IMR-90 (cell line): ENCODE data around the gene C6orf136. TPM values are rescaled to one million over a fixed set of nuclear protein-coding genes. Genes with fewer than 3 reads are reported as not detected.

Source experiments
- ATAC-seq: fragments of 200-7000 bp; cut with Tn5 transposase; 2 replicates; pipeline ENCODE4 v1.9.1; 2020; ENCODE audit warnings: low read depth, mild to moderate bottlenecking, moderate library complexity
- BruUV-seq: library from RNA; stranded (reverse); fragments of 400-500 nt; replicated peaks from 2 replicates; lab custom pipeline; 2021; lab: Mats Ljungman, UMichigan
- CTCF ChIA-PET: fragments of 300-600 bp; formaldehyde crosslinking; extraction: SDS; loops from one replicate; lab custom pipeline; 2021; ENCODE audit warnings: antibody characterized with exemption; lab: Yijun Ruan, JAX
- POLR2A ChIA-PET: fragments of 300-600 bp; sonication (Branson Sonifier 250); formaldehyde crosslinking; loops from one replicate; lab custom pipeline; 2022; ENCODE audit warnings: antibody characterized with exemption; ENCODE audit not compliant: unreplicated experiment; lab: Charles Lee
- DNase-seq: peaks from one replicate; pipeline ENCODE4 v3.0.0; 2013
- H2AFZ ChIP-seq: replicated peaks from 2 replicates; pipeline ENCODE3; 2013; ENCODE audit warnings: low read length, mild to moderate bottlenecking; ENCODE audit not compliant: poor library complexity
- H2AK5ac ChIP-seq: 2 replicates; pipeline ENCODE4 v1.6.1; 2013; ENCODE audit warnings: low read depth, low read length, inconsistent platforms
- H2AK9ac ChIP-seq: replicated peaks from 2 replicates; pipeline ENCODE3; 2013; ENCODE audit warnings: mild to moderate bottlenecking, low read depth, low read length, moderate library complexity; ENCODE audit not compliant: poor library complexity
- H2BK120ac ChIP-seq: 2 replicates; pipeline ENCODE4 v1.6.1; 2013; ENCODE audit warnings: low read depth, low read length, inconsistent platforms
- H2BK15ac ChIP-seq: 3 replicates; pipeline ENCODE4 v1.6.1; 2013; ENCODE audit warnings: low read depth, low read length, inconsistent platforms
- H2BK20ac ChIP-seq: 2 replicates; pipeline ENCODE4 v1.6.1; 2013; ENCODE audit warnings: low read depth, mild to moderate bottlenecking, inconsistent platforms, low read length, moderate library complexity
- H2BK5ac ChIP-seq: 2 replicates; pipeline ENCODE4 v1.6.1; 2013; ENCODE audit warnings: mild to moderate bottlenecking, low read depth, low read length, inconsistent platforms; ENCODE audit not compliant: poor library complexity, severe bottlenecking
- H3K14ac ChIP-seq: replicated peaks from 2 replicates; pipeline ENCODE4 v1.6.1; 2013; ENCODE audit warnings: low read depth, low read length, inconsistent platforms
- H3K18ac ChIP-seq: 2 replicates; pipeline ENCODE4 v1.6.1; 2013; ENCODE audit warnings: low read depth, low read length, control low read depth
- H3K23ac ChIP-seq: 2 replicates; pipeline ENCODE4 v1.6.1; 2013; ENCODE audit warnings: low read depth, low read length, inconsistent platforms
- H3K27ac ChIP-seq: 2 replicates; pipeline ENCODE4 v1.5.1; 2013; ENCODE audit warnings: mild to moderate bottlenecking, control low read depth, low read length; ENCODE audit not compliant: insufficient read depth
- H3K27me3 ChIP-seq: 2 replicates; pipeline ENCODE4 v1.6.1; 2013; ENCODE audit warnings: low read length; ENCODE audit not compliant: control insufficient read depth, insufficient read depth
- H3K36me3 ChIP-seq: 2 replicates; pipeline ENCODE4 v1.6.1; 2013; ENCODE audit warnings: low read length, mixed read lengths; ENCODE audit not compliant: control insufficient read depth, insufficient read depth
- H3K4ac ChIP-seq: 2 replicates; pipeline ENCODE4 v1.6.1; 2013; ENCODE audit warnings: low read depth, low read length, inconsistent platforms
- H3K4me1 ChIP-seq: 2 replicates; pipeline ENCODE4 v1.6.1; 2013; ENCODE audit warnings: low read length, mixed read lengths; ENCODE audit not compliant: control insufficient read depth, insufficient read depth
- H3K4me2 ChIP-seq: 2 replicates; pipeline ENCODE4 v1.6.1; 2013; ENCODE audit warnings: low read depth, mild to moderate bottlenecking, control low read depth, low read length, moderate library complexity
- H3K4me3 ChIP-seq: 2 replicates; pipeline ENCODE4 v1.5.1; 2013; ENCODE audit warnings: low read depth, mild to moderate bottlenecking, control low read depth, low read length, moderate library complexity; ENCODE audit not compliant: insufficient read depth
- H3K56ac ChIP-seq: 2 replicates; pipeline ENCODE4 v1.6.1; 2013; ENCODE audit warnings: low read length, inconsistent platforms; ENCODE audit not compliant: insufficient read depth; ENCODE audit errors: extremely low read depth
- H3K79me1 ChIP-seq, 2 experiments: 2 replicates each; pipeline ENCODE4 v1.6.1; 2013; ENCODE audit warnings: low read length in 2 of 2, inconsistent platforms in 1 of 2, low read depth in 1 of 2
- H3K9ac ChIP-seq: 2 replicates; pipeline ENCODE4 v1.6.1; 2013; ENCODE audit warnings: low read depth, low read length, control low read depth
- H3K9me1 ChIP-seq: 2 replicates; pipeline ENCODE4 v1.6.1; 2013; ENCODE audit warnings: low read length, inconsistent platforms; ENCODE audit not compliant: insufficient read depth
- H3K9me3 ChIP-seq: 2 replicates; pipeline ENCODE4 v1.6.1; 2013; ENCODE audit warnings: low read length; ENCODE audit not compliant: control insufficient read depth, insufficient read depth
- H4K20me1 ChIP-seq: 2 replicates; pipeline ENCODE4 v1.6.1; 2013; ENCODE audit warnings: low read length, inconsistent platforms; ENCODE audit not compliant: insufficient read depth
- H4K5ac ChIP-seq: 2 replicates; pipeline ENCODE4 v1.6.1; 2013; ENCODE audit warnings: mild to moderate bottlenecking, low read depth, low read length, control low read depth
- H4K8ac ChIP-seq, 2 experiments: 2 replicates each; pipeline ENCODE4 v1.6.1; 2013; ENCODE audit warnings: low read depth in 2 of 2, low read length in 2 of 2, control low read depth in 1 of 2, inconsistent platforms in 1 of 2
- H4K91ac ChIP-seq: 2 replicates; pipeline ENCODE4 v1.6.1; 2013; ENCODE audit warnings: low read depth, low read length, inconsistent platforms; ENCODE audit not compliant: insufficient read depth
- BHLHE40 ChIP-seq: fragments of 150-350 bp; IDR thresholded peaks from 2 replicates; pipeline ENCODE4 v1.6.1; 2016; ENCODE audit warnings: mild to moderate bottlenecking, low read depth, low read length
- CEBPB ChIP-seq: IDR thresholded peaks from 2 replicates; pipeline ENCODE4 v1.6.1; 2012; ENCODE audit warnings: low read depth, low read length, improper control_type of control experiment
- CHD1 ChIP-seq: IDR thresholded peaks from 2 replicates; pipeline ENCODE4 v1.6.1; 2012; ENCODE audit warnings: low read depth, low read length, improper control_type of control experiment
- ELK1 ChIP-seq: fragments of 150-350 bp; IDR thresholded peaks from 2 replicates; pipeline ENCODE4 v1.6.1; 2016; ENCODE audit warnings: low read depth, mild to moderate bottlenecking, low read length, moderate library complexity, borderline replicate concordance
- FOS ChIP-seq: fragments of 150-350 bp; IDR thresholded peaks from 2 replicates; pipeline ENCODE4 v1.6.1; 2016; ENCODE audit warnings: low read depth, low read length
- MXI1 ChIP-seq: IDR thresholded peaks from 2 replicates; pipeline ENCODE4 v1.6.1; 2012; ENCODE audit warnings: low read depth, mild to moderate bottlenecking, low read length, moderate library complexity, borderline replicate concordance
- NFE2L2 ChIP-seq: fragments of 150-350 bp; IDR thresholded peaks from 2 replicates; pipeline ENCODE4 v1.6.1; 2016; ENCODE audit warnings: low read depth, mild to moderate bottlenecking, low read length
- POLR2A ChIP-seq: IDR thresholded peaks from 2 replicates; pipeline ENCODE4 v1.6.1; 2012; ENCODE audit warnings: mild to moderate bottlenecking, low read depth, low read length
- RAD21 ChIP-seq: IDR thresholded peaks from 2 replicates; pipeline ENCODE4 v1.6.1; 2012; ENCODE audit warnings: low read length, improper control_type of control experiment
- RCOR1 ChIP-seq: IDR thresholded peaks from 2 replicates; pipeline ENCODE4 v1.6.1; 2012; ENCODE audit warnings: mild to moderate bottlenecking, low read length, improper control_type of control experiment; ENCODE audit not compliant: insufficient replicate concordance
- RFX5 ChIP-seq: IDR thresholded peaks from 2 replicates; pipeline ENCODE4 v1.8.0; 2012; ENCODE audit warnings: low read depth, mild to moderate bottlenecking, low read length, moderate library complexity
- SMC3 ChIP-seq: fragments of 150-350 bp; IDR thresholded peaks from 2 replicates; pipeline ENCODE4 v1.6.1; 2016; ENCODE audit warnings: low read depth, mild to moderate bottlenecking, antibody characterized with exemption, low read length, moderate library complexity
- WGBS, 2 experiments: methylation state at CpG; one replicate each; pipeline versions ENCODE4 v1.1.5 to v1.1.7; 2013; ENCODE audit warnings: missing lambda C conversion rate in 2 of 2; ENCODE audit not compliant: insufficient read length in 1 of 2; ENCODE audit errors: extremely low coverage in 2 of 2; 5-methylcytosine and 5-hydroxymethylcytosine counted together
- dilution Hi-C: fragments of 300-500 bp; cut with HindIII; formaldehyde crosslinking; loops from one replicate; pipeline ENCODE4 v1.14.3; 2018; ENCODE audit warnings: low sequenced_read_pairs; ENCODE audit not compliant: unreplicated experiment
- in situ Hi-C: fragments of 300-500 bp; cut with MboI; formaldehyde crosslinking; loops from 3 replicates; pipeline ENCODE4 v1.14.3; 2019; ENCODE audit warnings: low sequenced_read_pairs, inconsistent platforms, mixed read lengths
- intact Hi-C: fragments of 100-400 bp; cut with micrococcal nuclease; formaldehyde crosslinking; loops from 2 replicates; pipeline ENCODE4 v1.10.0; 2022
- polyA plus RNA-seq, 3 experiments: library from polyadenylated mRNA; depleted of rRNA; stranded (reverse); fragments of >200 nt; gene quantifications; 2 replicates each; pipeline ENCODE4 v1.2.3, GENCODE V29; 2012; ENCODE audit warnings: low replicate concordance in 1 of 3
- total RNA-seq: library from RNA; depleted of rRNA; stranded (reverse); fragments of >200 nt; gene quantifications from 2 replicates; pipeline ENCODE4 v1.2.3, GENCODE V29; 2012
- TF ChIP-seq, protein P1 (sequence below): conservative IDR thresholded peaks from 2 replicates; pipeline ENCODE4 v1.5.1; 2012; ENCODE audit warnings: mild to moderate bottlenecking, low read depth, low read length, improper control_type of control experiment

Gene C6orf136
- total and polyA plus RNA-seq, 2 of the 4 experiments (the other 2 are of a cell fraction), result 1.1 to 11.7 TPM

DNA sequence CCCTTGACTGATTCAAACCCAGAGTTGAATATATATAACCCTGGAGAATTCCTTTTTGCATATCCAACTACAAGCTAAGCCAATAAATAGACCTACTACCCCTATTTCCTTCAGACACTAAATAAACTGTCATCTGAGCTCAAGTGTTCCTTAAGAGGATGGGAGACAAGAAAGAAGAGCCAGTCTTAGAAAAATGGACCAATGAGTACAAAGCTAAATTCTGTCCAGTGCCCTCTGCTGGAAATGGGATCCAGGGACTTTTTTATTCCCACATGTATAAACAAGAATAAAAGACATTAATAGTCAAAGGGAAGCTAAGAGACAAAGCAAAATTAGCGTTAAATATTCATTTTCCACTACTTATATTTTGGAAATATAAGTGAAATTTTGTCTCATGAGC lies 34.7 kb upstream of the C6orf136 start:
- no CpG with 5 or more reads among the region's 1 CpG for WGBS, 2 experiments
- H3K23ac ChIP-seq, result no peak overlapping the region
- BruUV-seq, result no TSS peak
- in situ Hi-C loops, result no loop called here
- no peak overlapping the region for H3K56ac ChIP-seq
- no peak overlapping the region for H3K4me3 ChIP-seq
- peaks cover 35% of the 10 kb centered on the region for H3K36me3 ChIP-seq
- peaks cover 6% of the 10 kb centered on the region for H3K4me1 ChIP-seq
- ChIA-PET POLR2A (interaction anchor here (0.9 to 2.2 kb wide), 4 partner anchors 13 to 111 kb away, joined by 3 to 14 read pairs (median 4); no protein-coding TSS in a partner anchor), CTCF (interaction anchor here (0.9 to 1.8 kb wide), 2 partner anchors 12 to 15 kb away, joined by 3 to 6 read pairs; no protein-coding TSS in a partner anchor)
- H3K27me3 ChIP-seq, result no peaks in the 10 kb centered on the region
- no peak overlapping the region for H3K18ac ChIP-seq
- no peak overlapping the region for H3K4ac ChIP-seq
- no peak overlapping the region for H2BK15ac ChIP-seq
- dilution Hi-C loops, result no loop called here
- H2AFZ ChIP-seq, result no peak overlapping the region
- H3K9me1 ChIP-seq, result peaks cover 10% of the 10 kb centered on the region; the same call in 1 of the 2 replicates
- no peak for TF ChIP-seq POLR2A
- TF ChIP-seq BHLHE40, result no peak
- TF ChIP-seq FOS, result no peak
- no peak for TF ChIP-seq RAD21
- TF ChIP-seq RFX5, result no peak
- TF ChIP-seq, protein P1, sequence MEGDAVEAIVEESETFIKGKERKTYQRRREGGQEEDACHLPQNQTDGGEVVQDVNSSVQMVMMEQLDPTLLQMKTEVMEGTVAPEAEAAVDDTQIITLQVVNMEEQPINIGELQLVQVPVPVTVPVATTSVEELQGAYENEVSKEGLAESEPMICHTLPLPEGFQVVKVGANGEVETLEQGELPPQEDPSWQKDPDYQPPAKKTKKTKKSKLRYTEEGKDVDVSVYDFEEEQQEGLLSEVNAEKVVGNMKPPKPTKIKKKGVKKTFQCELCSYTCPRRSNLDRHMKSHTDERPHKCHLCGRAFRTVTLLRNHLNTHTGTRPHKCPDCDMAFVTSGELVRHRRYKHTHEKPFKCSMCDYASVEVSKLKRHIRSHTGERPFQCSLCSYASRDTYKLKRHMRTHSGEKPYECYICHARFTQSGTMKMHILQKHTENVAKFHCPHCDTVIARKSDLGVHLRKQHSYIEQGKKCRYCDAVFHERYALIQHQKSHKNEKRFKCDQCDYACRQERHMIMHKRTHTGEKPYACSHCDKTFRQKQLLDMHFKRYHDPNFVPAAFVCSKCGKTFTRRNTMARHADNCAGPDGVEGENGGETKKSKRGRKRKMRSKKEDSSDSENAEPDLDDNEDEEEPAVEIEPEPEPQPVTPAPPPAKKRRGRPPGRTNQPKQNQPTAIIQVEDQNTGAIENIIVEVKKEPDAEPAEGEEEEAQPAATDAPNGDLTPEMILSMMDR, result peak; percentile 45
- TF ChIP-seq ELK1, result no peak
- no peak for TF ChIP-seq NFE2L2
- TF ChIP-seq MXI1, result no peak
- no peak for TF ChIP-seq RCOR1
- peak; percentile 12; the same call in 1 of the 2 replicates for TF ChIP-seq SMC3
- TF ChIP-seq CHD1, result no peak
- TF ChIP-seq CEBPB, result no peak
- H2AK5ac ChIP-seq, result no peak overlapping the region
- no peak overlapping the region for H2BK120ac ChIP-seq
- DNase-seq, result peak; percentile 57
- no peak overlapping the region for H2BK5ac ChIP-seq
- no peak overlapping the region for H3K4me2 ChIP-seq
- H3K14ac ChIP-seq, result no peak overlapping the region
- no peak overlapping the region for H2AK9ac ChIP-seq
- no peak overlapping the region for H4K91ac ChIP-seq
- H3K9ac ChIP-seq, result no peak overlapping the region
- H4K20me1 ChIP-seq, result peaks cover 58% of the 10 kb centered on the region
- peaks cover 35 to 59% of the 10 kb centered on the region in 2 experiments for H3K79me1 ChIP-seq
- H2BK20ac ChIP-seq, result no peak overlapping the region
- H4K8ac ChIP-seq, result no peak overlapping the region
- ATAC-seq, result 0 out of 2 replicates have a peak, but pooled peaks have one; percentile 1
- intact Hi-C loops, result no loop called here
- H3K27ac ChIP-seq, result no peak overlapping the region
- no peaks in the 10 kb centered on the region for H3K9me3 ChIP-seq
- no peak overlapping the region for H4K5ac ChIP-seq
